22Rv1 (cell line): ENCODE measurements around the gene ENPP6.

ENCODE experiments used
- H3K27ac ChIP-seq: fragments of 450-650 bp; 2 replicates; pipeline ENCODE4 v1.5.1; 2017
- ZFX ChIP-seq: fragments of 450-650 bp; IDR thresholded peaks from 2 replicates; pipeline ENCODE4 v1.6.1; 2017; ENCODE audit warnings: antibody characterized with exemption, borderline replicate concordance
- TF ChIP-seq, protein P1 (sequence below): fragments of 450-650 bp; IDR thresholded peaks from 2 replicates; pipeline ENCODE4 v1.5.1; 2017; ENCODE audit warnings: mild to moderate bottlenecking

ENPP6 gene

DNA sequence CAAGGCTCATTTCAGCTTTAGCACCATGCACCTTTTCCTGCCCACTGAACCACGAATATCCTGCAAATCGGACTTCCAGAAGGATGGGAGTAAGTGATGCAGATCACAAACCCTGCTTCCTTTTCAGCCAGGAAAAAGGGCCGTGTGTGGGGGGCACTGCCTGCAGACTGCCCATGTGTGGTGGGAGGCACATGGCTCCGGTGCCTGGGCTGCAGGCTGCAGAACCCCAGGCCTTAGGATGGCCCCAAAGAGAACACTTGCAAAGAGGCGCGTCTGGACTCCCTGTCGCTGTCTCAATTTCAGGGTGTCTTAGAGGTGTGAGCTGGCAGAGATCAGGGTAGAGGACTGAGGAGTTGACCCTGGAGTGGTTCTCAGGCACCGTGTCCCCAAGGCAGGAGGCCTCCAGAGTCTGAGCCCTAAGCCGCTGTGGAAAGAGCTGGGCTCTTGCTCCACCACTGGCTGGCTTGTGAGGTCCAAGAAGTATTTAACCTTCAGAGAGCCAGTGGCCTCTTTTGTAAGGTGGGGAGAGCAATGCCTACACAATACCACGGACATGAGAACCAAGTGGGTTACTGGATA, 97.0 kb downstream of the ENPP6 start:
- H3K27ac ChIP-seq: no peak overlapping the region
- TF ChIP-seq, protein P1, sequence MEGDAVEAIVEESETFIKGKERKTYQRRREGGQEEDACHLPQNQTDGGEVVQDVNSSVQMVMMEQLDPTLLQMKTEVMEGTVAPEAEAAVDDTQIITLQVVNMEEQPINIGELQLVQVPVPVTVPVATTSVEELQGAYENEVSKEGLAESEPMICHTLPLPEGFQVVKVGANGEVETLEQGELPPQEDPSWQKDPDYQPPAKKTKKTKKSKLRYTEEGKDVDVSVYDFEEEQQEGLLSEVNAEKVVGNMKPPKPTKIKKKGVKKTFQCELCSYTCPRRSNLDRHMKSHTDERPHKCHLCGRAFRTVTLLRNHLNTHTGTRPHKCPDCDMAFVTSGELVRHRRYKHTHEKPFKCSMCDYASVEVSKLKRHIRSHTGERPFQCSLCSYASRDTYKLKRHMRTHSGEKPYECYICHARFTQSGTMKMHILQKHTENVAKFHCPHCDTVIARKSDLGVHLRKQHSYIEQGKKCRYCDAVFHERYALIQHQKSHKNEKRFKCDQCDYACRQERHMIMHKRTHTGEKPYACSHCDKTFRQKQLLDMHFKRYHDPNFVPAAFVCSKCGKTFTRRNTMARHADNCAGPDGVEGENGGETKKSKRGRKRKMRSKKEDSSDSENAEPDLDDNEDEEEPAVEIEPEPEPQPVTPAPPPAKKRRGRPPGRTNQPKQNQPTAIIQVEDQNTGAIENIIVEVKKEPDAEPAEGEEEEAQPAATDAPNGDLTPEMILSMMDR: no peak
- TF ChIP-seq ZFX: no peak

DNA sequence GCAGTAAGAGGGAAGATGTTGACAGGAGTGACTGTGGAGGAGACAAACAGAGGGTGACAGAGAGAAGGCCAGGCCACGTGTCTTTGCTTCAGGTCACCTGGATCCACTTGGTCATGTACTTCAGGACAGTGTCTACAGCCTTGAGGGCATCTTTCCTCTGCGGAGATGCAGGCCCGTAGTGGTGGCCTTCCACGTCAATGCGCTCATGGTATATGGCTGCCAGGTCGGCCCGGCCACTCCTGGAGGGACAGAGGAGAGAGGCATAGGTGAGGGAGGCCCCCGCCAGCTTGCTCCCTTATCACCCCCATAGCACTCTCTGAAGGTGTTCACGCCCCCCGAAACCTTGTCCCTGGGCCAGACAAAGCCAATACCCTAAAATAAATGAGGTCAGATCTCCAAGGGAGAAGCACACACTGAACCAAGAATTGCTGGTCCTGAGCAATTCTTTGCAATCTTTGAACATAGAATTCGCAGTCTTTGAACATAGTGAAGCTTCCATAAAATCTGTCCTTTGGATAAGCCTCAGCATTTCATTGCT, 99.9 kb downstream of the ENPP6 start:
- TF ChIP-seq ZFX: no peak
- TF ChIP-seq, protein P1: no peak
- H3K27ac ChIP-seq: no peak overlapping the region

DNA sequence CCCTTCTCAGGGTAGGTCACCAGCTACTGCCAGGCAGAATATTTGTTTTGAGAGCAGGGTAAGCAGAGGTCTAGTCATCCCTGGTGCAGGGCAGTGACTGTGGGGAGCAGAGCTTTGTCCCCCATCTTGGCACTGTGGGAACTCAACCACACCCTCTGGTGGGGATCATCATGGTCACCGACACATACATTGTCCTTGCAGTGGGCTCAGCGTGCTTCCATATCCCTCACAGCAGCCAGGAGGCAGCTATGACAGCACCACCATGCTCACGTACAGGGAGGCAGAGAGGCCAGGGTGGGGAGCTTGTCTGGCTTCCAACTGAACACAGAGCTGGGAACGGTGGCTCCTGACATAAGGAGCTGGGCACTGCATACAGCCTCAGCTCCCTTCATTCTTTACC, 102.3 kb downstream of the ENPP6 start:
- no peak overlapping the region for H3K27ac ChIP-seq
- no peak for TF ChIP-seq ZFX
- TF ChIP-seq, protein P1: no peak

DNA sequence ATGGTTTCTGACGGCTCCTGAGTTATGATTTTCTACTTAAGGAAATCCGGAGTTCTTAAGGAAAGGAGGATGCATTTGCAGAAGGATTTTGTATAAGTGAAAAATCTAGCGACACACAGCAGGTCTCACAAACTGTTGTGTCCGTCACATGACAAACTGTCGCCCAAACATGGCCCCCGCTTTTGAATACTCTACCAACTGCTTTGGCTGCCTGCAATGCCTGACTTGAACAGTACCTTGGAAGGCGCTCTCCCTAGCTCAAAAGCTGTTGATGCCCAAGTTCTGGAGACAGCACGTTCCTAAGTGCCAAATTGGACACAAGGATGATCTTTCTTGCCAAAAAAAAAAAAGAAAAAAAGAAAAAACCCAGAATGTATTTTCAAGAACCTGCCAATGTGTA, 103.2 kb downstream of the ENPP6 start:
- no peak for TF ChIP-seq ZFX
- TF ChIP-seq, protein P1: no peak; the same call in 1 of the 2 replicates
- H3K27ac ChIP-seq: no peak overlapping the region

DNA sequence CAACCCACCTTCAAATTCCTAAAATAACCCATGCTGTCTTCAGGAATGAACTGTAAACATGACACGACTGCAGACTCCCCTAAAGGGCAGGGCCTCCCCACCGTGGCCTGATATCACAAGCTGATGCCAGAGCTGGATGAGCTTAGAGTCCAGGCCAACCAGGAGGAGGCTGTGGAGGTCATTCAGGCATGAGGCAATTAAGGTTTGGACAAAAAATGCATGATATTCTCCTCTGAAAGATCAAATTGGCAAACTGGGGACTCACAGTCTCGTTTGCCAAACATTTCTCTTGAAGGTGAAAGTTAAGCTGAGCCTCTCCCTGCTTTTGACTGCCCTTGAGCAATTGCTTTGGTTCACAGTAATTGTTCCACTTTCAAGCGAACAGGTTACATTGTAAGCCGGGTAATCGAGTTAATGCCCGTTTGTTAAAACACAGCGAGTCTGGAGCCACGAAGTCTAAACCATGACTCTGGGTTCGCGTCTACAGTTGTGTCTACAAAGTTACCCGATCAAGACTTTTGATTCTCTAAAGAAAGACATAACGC, 105.6 kb downstream of the ENPP6 start:
- H3K27ac ChIP-seq: no peak overlapping the region
- no peak for TF ChIP-seq ZFX
- TF ChIP-seq, protein P1: no peak

DNA sequence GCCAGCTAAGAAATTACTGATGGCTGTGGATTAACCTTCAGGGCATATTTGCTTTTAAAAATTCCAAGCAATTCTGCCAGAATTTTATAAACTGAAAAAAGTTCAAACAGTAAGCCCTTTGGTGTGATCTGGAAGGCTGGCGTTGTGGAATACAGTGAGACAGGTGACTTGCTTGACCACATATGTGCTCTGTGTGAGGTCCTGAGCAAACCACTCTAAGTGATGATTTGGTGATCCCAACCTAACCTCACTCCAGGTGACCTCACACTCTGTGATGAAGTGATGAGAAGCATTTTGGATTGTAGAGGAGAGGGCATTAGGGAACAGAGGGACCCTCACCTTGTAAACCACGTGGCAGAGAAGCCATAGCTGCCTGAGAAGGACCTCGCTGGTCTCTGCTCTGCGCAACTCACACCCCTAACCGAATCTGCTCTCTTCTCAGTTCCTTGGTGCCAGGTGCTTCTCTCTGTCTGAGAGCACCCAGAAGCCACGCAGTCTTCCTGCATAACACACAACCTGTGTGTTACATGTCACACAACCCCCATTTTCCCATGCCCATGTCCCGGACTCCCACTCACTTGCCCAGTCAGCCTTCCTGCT, 106.3 kb downstream of the ENPP6 start:
- no peak for TF ChIP-seq ZFX
- TF ChIP-seq, protein P1: no peak
- H3K27ac ChIP-seq: no peak overlapping the region
